WERI-Rb-1 (cell line): Measurements from ENCODE around the gene SLC13A3.

Source experiments
- DNase-seq: peaks from one replicate; pipeline ENCODE4 v3.0.0-alpha.2; 2020
- H3K27ac ChIP-seq: fragments of 250-450 bp; sonication (Bioruptor Pico); 2 replicates; pipeline ENCODE4 v1.5.1; 2020; ENCODE audit warnings: mild to moderate bottlenecking, moderate library complexity
- H3K27me3 ChIP-seq: fragments of 250-450 bp; sonication (Bioruptor Pico); 2 replicates; pipeline ENCODE4 v1.5.1; 2021; ENCODE audit warnings: mild to moderate bottlenecking, low read depth, moderate library complexity; ENCODE audit not compliant: insufficient read depth, severe bottlenecking
- H3K36me3 ChIP-seq: fragments of 250-450 bp; sonication (Bioruptor Pico); 2 replicates; pipeline ENCODE4 v1.5.1; 2020; ENCODE audit warnings: mild to moderate bottlenecking, moderate library complexity
- H3K4me3 ChIP-seq: 2 replicates; pipeline ENCODE4 v1.5.1; 2011; ENCODE audit warnings: low read depth, mild to moderate bottlenecking, control low read depth, low read length
- H3K9me3 ChIP-seq: fragments of 250-450 bp; sonication (Bioruptor Pico); 2 replicates; pipeline ENCODE4 v1.5.1; 2021; ENCODE audit warnings: mild to moderate bottlenecking, moderate library complexity; ENCODE audit not compliant: severe bottlenecking
- TF ChIP-seq, protein P1 (sequence below): IDR thresholded peaks from 2 replicates; pipeline ENCODE4 v1.5.1; 2011; ENCODE audit warnings: low read depth, mild to moderate bottlenecking, control low read depth, inconsistent platforms, low read length

The SLC13A3 gene

DNA sequence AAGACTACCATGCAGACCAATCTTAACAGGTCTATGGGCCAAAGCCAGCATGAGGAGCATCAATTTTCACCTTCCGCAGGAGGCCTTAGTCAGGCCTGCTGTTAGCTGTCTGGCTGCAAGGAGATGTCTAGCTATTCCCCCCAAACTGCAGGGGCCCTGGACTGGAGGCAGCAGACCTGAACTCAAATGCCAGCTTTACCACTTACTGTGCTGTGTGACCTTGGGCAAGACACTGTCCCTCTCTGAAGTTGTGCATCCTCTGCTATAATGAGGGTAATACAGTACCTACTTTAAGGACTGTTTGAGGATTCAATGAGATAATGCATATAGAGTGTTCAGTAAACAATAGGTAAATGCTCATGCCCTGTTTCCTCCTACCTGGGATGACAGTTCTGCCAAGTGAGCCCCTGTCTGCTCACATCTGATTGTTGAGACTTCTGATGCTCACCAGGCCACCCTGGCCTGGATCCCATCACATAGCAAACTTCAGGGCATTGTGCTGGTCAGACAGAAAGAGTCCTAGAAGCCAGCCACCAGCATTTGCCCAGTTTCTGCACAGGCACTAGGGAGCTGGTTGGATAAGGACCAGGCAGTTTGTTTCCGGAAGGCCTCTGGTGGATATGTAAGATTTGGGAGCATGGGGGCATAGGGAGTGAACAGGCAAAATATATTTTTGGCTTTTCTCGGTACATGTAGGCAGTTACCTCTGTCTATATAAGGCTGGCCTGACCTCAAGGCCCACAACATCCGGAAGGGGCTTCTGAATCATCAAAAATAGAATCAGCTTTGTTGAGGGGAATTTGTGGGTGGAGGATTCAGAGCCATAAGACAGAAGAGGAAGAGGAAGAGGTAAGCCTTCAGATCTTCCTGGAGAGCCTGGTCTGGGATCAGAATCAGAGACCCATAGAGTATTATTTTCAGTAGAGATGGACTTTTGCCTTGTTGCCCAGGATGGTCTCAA is 98.5 kb downstream of the SLC13A3 start:
- TF ChIP-seq, protein P1, sequence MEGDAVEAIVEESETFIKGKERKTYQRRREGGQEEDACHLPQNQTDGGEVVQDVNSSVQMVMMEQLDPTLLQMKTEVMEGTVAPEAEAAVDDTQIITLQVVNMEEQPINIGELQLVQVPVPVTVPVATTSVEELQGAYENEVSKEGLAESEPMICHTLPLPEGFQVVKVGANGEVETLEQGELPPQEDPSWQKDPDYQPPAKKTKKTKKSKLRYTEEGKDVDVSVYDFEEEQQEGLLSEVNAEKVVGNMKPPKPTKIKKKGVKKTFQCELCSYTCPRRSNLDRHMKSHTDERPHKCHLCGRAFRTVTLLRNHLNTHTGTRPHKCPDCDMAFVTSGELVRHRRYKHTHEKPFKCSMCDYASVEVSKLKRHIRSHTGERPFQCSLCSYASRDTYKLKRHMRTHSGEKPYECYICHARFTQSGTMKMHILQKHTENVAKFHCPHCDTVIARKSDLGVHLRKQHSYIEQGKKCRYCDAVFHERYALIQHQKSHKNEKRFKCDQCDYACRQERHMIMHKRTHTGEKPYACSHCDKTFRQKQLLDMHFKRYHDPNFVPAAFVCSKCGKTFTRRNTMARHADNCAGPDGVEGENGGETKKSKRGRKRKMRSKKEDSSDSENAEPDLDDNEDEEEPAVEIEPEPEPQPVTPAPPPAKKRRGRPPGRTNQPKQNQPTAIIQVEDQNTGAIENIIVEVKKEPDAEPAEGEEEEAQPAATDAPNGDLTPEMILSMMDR: no peak
- no peak for DNase-seq
- H3K4me3 ChIP-seq: no peak overlapping the region
- H3K36me3 ChIP-seq: no peaks in the 10 kb centered on the region
- no peaks in the 10 kb centered on the region for H3K9me3 ChIP-seq
- H3K27ac ChIP-seq: no peak overlapping the region
- H3K27me3 ChIP-seq: no peaks in the 10 kb centered on the region

DNA sequence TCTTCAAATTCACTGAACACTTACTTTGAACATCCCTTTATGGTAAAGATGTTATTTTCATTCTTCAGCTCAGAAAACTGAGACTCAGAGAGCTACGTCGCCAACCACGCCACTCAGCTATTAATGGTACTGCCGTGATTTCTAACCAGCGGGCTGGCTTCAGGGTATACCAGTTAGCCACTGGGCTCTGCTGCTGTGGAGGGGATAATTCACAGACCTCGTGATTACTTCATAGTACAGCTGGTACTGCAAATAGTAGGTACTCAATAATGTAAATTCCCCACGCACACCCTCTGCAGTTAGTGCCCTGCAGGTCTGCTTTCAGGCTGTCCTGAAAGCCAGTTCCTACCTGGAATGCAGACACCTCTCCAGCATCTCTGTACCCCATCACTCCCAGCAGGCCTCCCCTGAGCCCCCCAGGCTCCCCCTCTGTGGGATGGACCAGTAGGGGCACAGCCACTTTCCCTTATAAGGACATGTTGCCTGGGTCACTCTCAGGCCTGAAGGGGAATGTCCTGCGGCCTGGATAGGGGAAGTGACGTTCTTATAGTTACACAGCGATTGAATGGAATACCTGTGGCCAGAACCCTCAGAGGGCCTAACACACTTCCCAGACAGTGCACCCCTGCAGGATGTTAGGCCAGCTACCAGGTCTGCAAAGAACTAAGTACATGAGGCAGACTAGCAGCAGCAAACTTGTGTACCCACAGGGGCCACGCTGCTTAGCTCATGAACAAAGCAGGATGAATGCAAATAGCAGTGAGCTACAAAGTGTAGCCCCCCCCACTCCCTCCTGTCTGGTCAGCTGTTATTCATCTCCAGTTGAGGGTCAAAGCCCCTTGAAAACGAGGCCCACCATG is 99.5 kb downstream of the SLC13A3 start:
- no peak overlapping the region for H3K27ac ChIP-seq
- H3K36me3 ChIP-seq: no peaks in the 10 kb centered on the region
- H3K27me3 ChIP-seq: no peaks in the 10 kb centered on the region
- DNase-seq: no peak
- H3K9me3 ChIP-seq: no peaks in the 10 kb centered on the region
- TF ChIP-seq, protein P1: no peak
- no peak overlapping the region for H3K4me3 ChIP-seq

DNA sequence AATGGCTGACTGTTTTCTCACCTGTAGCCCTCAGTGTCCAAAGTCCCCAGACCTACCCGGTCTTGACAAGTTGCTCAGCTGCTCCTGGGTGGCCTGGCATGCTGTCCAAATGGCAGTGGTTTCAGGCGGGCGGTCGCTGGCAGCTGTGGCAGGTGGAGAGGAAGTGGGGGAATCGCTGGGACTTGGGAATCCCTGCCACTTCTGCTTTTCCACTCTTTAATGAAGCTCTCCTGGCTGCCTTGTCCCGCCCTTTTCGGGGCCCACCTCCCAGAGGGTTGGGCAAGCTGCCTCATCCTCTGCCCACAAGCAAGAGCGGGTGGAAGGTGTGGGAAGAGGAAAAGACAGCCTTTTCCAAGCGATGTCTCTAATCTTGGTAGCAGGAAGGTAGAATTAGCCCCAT is 100.8 kb downstream of the SLC13A3 start, which contains the start of gene OCSTAMP:
Gene OCSTAMP (minus strand): TSS at position 194 of the 400 bp plus-strand sequence. CDS start 94 bp downstream, at position 100.
- Histone ChIP-seq H3K27me3 (no peaks in the 10 kb centered on the region), H3K36me3 (no peaks in the 10 kb centered on the region), H3K9me3 (no peaks in the 10 kb centered on the region), H3K27ac (no peak within 1 kb of the TSS), H3K4me3 (no peak within 1 kb of the TSS)
- DNase-seq: no peak
- TF ChIP-seq, protein P1: no peak

DNA sequence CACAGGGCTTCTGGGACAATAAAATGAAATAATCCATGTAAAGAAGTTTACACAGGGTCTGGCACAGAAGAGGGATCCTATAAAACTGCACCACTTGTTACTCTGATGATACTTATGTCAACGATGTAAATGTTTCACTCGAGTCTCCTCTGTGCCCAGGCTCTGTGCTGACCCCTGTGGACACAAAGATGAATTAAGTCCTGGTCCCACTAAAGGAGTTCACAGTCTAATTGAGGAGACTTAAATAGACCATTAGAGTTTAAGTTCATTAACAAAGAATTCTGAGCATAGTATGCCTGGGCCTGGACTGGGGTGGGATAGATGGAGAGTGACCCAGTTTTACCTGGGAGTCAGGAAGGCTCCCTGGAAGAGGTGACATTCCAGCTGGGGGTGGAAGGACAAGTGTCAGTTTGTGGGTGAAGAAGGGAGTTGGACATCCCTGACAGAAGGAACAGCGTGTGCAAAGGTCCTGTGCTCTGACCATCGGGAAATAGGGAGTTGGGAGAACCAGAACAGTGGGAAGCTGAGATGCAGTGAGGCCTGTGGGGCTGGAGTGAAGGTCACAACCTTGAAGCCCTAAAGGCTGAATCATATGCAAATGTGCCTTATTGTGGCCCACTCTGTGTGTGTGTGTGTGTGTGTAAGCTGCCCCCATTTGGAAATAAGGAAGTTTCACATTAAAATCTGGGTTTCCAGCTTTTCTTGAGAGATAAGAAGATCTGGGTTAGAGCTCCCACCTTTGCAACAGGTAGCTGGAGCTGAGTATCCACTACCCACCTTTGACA is 101.9 kb downstream of the SLC13A3 start:
- Histone ChIP-seq H3K9me3 (no peaks in the 10 kb centered on the region), H3K4me3 (no peak overlapping the region), H3K27ac (no peak overlapping the region), H3K36me3 (no peaks in the 10 kb centered on the region), H3K27me3 (no peaks in the 10 kb centered on the region)
- TF ChIP-seq, protein P1: no peak
- DNase-seq: no peak

DNA sequence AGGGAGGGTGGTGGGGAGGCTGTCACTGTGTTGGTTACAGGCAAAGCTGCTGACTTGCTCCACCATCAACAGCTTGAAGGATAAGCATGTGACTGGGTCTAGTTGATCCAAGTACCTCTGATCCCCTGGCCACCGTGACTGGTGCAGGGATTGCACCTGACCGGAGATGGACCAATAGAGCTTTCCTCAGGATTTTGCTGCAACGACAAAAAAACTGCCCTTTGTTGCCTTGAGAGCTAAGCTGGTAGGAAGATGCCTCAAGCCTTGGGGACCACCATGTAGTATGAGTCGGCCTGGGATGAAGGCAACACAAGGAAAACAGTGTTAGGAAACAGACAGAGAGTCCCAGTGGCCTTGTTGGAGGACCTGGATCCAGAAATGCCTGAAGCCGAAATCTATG is 102.6 kb downstream of the SLC13A3 start:
- Histone ChIP-seq H3K36me3 (no peaks in the 10 kb centered on the region), H3K27me3 (no peaks in the 10 kb centered on the region), H3K27ac (no peak overlapping the region), H3K4me3 (no peak overlapping the region), H3K9me3 (no peaks in the 10 kb centered on the region)
- TF ChIP-seq, protein P1: no peak
- no peak for DNase-seq
